Suprapubic skin (tissue), 3 donors: ENCODE measurements around the gene KCNK16.

Experiments used
- POLR2A ChIP-seq, 2 donors: fragments of 450-650 bp; IDR thresholded peaks; one replicate each; pipeline ENCODE4 v1.6.1; 2017; ENCODE audit warnings: antibody characterized with exemption in 2 of 2, mild to moderate bottlenecking in 2 of 2, moderate library complexity in 2 of 2
- TF ChIP-seq, protein P1 (sequence below), 2 donors: fragments of 200-600 bp in 1 of 2; fragments of 450-650 bp in 1 of 2; sonication (generic) in 1 of 2; IDR thresholded peaks; one replicate each; pipeline ENCODE4 v1.5.1; 2016 to 2019; ENCODE audit warnings: antibody characterized with exemption in 2 of 2, mild to moderate bottlenecking in 1 of 2, moderate library complexity in 1 of 2

DNA sequence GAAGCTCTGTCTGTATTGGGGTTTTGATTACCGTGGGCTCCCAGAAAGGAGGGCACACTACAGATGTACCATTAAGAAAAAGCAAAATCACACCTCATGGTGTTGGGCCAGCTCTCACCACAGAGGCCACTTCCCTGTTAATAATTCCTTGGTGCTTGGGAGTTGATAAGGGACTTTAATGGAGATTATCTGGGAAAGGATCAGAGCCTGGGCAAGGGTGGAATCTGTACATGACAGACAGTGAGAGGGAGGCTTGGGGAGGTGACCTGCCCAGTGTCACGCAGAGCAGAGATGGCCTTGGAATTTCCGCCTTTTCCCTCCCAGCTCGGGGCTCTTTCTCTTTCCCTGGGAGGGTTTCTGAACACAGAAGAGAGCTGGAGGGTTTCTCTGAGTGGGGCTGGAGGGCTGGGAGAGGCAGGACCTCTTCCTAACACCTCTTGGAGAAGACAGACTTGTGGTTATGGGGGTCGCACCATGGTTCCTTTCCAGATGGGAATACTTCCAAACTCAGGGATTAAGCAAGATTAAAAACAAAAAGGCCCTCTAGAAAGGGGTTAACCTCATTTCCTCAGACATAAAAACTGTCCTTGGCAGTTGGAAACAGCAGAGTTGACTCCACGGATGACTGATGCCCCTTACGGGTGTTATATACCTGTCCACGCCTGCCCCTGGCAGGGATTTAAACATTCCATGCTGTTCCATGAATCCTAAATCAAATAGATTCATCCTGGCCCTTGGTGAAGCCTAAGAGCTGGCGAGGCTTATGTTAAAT is 16.8 kb upstream of the KCNK16 start:
- TF ChIP-seq, protein P1, sequence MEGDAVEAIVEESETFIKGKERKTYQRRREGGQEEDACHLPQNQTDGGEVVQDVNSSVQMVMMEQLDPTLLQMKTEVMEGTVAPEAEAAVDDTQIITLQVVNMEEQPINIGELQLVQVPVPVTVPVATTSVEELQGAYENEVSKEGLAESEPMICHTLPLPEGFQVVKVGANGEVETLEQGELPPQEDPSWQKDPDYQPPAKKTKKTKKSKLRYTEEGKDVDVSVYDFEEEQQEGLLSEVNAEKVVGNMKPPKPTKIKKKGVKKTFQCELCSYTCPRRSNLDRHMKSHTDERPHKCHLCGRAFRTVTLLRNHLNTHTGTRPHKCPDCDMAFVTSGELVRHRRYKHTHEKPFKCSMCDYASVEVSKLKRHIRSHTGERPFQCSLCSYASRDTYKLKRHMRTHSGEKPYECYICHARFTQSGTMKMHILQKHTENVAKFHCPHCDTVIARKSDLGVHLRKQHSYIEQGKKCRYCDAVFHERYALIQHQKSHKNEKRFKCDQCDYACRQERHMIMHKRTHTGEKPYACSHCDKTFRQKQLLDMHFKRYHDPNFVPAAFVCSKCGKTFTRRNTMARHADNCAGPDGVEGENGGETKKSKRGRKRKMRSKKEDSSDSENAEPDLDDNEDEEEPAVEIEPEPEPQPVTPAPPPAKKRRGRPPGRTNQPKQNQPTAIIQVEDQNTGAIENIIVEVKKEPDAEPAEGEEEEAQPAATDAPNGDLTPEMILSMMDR (IDR thresholded peaks at IDR 0.05): no peak
- TF ChIP-seq POLR2A (IDR thresholded peaks at IDR 0.05): no peak
